OCI-LY3 (cell line): ENCODE measurements around the gene PPP1R2.

Experiments
- CTCF ChIP-seq: fragments of 200-600, 300-600 bp; sonication (generic); IDR thresholded peaks from 2 replicates; pipeline ENCODE4 v1.5.1; 2014; ENCODE audit warnings: antibody characterized with exemption, low read length, low read depth
- EZH2phosphoT487 ChIP-seq: fragments of 200-600 bp; shearing (Covaris generic); IDR thresholded peaks from 2 replicates; pipeline ENCODE4 v1.6.1; 2018; ENCODE audit warnings: antibody characterized with exemption, mixed run types, low read depth

GRCh38 chr3:195539479-195539878, 3.6 kb downstream of the PPP1R2 start:
- TF ChIP-seq CTCF (no peak), EZH2phosphoT487 (no peak)
